ENCODE data around the gene TRAPPC2.

DNA sequence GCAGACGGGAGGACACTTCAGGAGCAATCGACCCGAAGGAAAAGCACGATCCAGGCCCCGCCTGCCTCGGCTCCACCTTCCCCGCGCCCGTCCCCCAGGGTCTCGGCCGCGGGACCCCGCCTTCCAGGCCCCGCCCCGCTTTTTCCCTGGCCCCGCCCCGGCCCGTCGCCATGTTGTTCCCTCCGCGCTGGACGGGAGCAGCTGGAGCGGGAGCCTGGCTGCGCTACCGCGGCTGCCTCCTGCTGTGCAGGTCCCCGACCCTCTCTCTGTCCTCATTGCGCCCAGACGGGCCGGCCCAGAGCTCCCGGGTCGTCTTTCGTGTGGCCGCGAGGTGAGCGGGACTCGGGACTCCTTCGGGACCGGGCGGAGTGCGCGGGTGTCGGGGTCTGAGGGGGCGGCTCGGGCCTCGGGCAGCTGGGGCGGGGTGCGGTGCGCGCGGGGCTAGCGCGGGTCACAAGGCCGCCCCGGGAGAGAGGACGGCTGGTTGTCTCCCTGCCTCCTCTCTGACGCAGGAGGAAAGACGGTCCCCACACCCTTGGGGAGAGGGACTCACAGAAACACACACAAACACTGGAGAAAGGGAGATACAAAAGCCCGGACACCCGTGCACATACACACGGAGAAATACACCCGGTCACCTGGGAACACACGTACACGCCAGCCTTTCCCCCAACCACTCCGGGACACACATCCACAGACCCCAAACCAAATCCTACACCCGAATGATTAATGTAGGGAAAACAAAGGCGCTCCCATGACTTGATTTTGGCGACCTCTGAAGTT is 45.3 kb downstream of the TRAPPC2 start, which contains the start of gene RAB9A:
- TF ChIP-seq, protein P1, sequence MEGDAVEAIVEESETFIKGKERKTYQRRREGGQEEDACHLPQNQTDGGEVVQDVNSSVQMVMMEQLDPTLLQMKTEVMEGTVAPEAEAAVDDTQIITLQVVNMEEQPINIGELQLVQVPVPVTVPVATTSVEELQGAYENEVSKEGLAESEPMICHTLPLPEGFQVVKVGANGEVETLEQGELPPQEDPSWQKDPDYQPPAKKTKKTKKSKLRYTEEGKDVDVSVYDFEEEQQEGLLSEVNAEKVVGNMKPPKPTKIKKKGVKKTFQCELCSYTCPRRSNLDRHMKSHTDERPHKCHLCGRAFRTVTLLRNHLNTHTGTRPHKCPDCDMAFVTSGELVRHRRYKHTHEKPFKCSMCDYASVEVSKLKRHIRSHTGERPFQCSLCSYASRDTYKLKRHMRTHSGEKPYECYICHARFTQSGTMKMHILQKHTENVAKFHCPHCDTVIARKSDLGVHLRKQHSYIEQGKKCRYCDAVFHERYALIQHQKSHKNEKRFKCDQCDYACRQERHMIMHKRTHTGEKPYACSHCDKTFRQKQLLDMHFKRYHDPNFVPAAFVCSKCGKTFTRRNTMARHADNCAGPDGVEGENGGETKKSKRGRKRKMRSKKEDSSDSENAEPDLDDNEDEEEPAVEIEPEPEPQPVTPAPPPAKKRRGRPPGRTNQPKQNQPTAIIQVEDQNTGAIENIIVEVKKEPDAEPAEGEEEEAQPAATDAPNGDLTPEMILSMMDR (IDR thresholded peaks at IDR 0.05; ENCODE audit: low read length): no peak
- TF ChIP-seq EZH2 (IDR thresholded peaks at IDR 0.05; ENCODE audit: borderline replicate concordance, low read length): no peak
